ENCODE results near the gene PHACTR4.
A peak's percentile ranks its signal among the peaks of the same experiment; 100 is the strongest.
"Not testable (repeated sequence)": the region's sequence is repeated elsewhere in the genome, so short reads cannot be mapped to it uniquely, and the experiment has no call there.

PHACTR4 gene

DNA sequence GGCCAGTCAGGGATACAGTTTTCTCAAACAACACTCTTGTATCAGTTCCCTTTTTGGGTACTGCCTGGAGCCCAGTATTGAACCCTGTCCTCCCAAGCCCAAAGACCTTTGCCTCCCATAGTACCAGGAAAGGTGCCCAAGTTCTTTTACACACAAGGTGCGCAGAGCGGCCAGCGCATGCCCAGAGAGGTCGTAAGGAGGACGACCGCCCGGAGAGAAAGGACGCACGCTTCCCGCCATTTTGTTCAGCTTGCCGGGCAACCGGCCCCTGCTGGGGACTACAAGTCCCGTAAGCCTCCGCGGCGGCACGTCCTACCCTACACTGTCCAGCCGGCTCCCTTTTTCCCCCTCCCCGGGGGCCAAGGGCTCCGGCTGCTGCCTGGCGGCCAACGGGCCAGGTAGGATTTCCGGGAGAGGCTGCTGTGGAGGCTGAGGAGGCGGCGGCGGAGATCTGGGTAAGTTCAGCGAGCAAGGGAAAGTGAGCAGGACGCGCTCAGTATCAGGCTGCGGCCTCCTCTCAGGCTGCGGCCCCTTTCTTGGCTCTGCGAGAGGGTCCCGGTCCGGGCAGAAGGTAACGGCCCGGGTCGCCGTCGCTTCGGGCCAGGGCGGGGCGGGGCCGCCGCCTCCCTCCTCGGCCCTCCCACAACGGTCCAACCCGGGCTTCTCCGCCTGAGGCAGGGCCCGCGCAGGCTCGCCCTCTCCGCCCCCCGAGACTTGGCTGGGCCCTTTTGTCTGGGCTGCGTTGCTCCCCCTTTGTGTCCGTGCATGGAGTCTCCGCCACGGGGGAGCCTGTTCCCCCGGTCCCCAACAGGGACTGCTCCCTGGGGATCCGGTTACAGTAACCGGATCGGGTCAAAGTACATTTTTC, at the start of gene PHACTR4:
Gene PHACTR4 (plus strand): TSS at position 370 of the 868 bp plus-strand sequence. CDS start 37,708 bp downstream, outside the sequence.
- peak; percentile 96 for DNase-seq (ENCODE audit: low spot score)

DNA sequence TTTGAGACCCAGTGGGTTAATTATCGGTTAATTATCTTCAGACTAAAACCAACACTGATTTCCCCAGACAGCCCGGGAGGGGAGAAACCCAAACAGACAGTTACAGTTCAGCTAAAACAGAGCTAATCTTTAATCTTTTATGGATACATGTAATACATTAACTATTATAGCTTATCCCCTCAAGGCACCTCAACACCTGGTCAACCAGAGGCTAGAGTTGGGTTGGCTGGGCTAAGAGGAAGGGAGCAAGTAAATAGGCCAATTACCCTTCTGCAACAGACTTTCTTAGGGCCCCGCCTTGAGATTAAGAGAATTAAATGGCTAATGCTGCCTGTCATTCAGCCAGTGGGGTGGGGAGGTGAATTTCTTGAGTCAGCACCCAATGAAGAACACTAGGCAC, 47.3 kb upstream of the PHACTR4 start:
- no peak for DNase-seq (ENCODE audit: low spot score)

DNA sequence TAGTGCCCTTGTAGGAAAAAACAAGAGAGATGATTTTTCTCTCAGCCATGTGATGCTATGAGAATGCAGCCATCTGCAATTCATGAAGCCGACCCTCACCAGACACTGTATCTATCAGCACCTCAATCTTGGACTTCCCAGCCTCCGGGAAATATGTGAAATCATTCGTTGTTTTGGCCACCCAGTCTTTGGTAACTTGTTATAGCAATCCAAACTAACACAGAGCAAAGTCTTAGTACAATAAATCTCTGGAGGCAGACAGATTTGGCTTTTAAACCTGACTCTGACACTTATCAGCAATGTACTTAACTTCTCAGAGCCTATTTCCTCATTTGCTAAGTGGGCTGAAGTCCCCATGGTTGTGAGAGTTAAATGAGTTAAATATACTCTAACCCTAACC, 45.8 kb upstream of the PHACTR4 start:
- DNase-seq (ENCODE audit: low spot score), result no peak

DNA sequence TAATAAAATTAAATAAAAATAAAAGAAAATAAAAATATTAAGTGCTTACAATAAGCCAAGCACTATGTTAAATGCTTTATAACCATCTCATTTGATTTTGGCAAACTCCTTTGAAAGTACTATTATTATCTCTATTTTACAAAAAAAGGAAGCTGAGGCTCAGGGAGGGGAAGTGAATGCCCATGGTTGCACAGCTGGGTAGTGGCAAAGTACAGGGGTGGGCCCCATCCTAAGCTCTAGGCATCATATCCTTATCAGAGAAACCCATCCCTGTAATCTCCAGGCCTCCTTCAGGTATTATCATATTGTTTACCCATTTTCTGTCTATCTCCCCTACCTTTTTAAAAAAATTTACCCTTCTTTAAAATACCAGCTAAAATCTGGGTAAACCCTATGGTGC, 43.0 kb upstream of the PHACTR4 start:
- DNase-seq (ENCODE audit: low spot score), result no peak

DNA sequence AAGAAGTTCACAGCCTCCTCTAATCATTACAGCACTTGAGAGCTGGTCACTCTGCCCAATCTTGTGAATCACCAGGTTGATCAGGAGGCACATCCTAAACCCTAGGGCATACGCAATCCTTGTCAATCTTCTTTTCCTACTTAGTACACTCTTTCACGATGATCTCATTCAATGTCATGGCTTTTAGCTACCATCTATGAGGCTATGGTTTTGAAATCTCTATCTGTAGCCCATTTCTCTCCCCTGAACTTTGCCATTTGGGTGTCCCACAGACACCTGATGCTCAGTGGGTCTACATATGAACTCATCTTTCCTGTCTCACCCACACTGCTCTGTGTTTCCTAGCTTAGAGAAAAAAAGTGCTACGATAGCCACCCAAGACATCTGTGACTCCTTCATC, 42.6 kb upstream of the PHACTR4 start:
- no peak for DNase-seq (ENCODE audit: low spot score)

DNA sequence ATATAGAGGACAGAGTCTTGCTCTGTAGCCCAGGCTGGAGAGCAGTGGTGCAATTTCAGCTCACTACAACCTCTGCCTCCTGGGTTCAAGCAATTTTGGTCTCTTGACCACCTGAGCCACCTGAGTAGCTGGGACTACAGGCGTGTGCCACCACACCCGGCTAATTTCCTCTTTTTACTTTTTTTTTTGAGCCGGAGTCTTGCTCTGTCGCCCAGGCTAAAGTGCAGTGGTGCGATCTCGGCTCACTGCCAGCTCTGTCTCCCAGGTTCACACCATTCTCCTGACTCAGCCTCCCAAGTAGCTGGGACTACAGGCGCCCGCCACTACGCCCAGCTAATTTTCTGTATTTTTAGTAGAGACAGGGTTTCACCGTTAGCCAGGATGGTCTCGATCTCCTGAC, 42.1 kb upstream of the PHACTR4 start:
- DNase-seq (ENCODE audit: low spot score), result not testable (repeated sequence)

DNA sequence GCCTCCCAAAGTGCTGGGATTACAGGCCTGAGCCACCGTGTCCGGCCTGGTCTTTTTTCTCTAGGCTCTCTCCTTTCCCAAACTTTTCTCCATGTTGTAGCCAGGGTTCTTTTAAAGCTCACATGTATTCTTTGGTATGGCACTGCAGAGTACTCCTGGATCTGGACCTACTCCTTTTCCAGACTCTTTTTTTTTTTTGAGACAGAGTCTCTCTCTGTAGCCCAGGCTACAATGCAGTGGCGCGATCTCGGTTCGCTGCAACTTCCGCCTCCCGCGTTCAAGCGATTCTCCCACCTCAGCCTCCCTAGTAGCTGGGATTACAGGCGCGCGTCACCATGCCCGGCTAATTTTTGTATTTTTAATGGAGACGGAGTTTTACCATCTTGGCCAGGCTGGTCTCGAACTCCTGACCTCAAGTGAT, 41.3 kb upstream of the PHACTR4 start:
- no peak for DNase-seq (ENCODE audit: low spot score)

DNA sequence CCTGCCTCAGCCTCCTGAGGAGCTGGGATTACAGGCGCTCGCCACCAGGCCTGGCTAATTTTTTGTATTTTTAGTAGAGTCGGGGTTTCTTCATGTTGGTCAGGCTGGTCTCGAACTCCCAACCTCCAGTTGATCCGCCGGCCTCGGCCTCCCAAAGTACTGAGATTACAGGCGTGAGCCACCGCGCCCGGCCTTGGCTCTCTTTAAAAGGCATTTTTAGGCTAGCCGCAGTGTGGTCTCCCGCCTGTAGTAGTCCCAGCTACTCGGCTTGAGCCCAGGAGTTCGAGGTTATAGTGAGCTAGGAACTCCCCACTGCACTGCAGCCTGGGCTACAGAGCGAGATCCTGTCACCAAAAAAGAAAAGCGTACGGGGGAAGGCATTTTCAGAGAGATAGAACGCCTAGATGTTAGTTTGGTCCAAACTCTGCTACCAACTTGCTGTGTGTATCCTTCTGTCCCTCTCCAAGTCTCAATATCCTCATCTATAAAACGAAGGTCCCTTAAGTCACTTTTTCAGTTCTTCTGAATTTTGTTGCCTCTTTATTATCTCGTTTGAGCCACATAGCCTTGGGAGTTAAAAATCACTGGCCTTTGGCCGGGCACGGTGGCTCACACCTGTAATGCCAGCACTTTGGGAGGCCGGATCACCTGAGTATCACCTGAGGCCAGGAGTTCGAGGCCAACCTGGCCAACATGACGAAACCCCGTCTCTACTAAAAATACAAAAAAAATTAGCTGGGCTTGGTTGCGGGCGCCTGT, 40.0 kb upstream of the PHACTR4 start:
- DNase-seq (ENCODE audit: low spot score), result no peak

DNA sequence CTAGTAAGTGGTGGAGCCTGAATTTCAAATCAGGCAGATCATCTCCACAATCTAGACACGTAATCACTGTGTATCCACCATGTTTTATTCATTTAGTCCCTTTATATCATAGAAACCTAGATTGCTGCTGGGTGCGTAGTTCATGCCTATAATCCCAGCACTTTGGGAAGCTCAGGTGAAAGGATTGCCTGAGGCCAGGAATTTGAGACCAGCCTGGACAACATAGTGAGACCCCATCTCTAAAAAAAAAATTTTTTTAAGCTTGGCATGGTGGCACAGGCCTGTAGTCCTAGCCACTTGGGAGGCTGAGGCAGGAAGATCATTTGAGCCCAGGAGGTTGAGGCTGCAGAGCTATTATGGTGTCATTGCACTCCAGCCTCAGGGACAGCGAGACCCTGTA, 30.6 kb upstream of the PHACTR4 start:
- no peak for DNase-seq (ENCODE audit: low spot score)

DNA sequence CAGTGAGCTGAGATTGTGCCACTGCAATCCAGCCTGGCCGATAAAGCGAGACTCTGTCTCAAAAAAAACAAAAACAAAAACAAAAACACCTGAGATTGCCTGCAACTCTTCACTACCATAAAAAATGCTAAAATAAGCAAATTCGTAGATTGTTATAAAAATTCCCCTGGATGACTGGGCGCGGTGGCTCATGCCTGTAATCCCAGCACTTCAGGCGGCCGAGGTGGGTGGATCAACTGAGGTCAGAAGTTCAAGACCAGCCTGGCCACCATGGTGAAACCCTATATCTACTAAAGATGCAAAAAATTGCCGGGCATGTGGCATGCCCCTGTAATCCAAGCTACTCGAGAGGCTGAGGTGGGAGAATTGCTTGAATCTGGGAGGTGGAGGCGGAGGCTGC, 30.0 kb upstream of the PHACTR4 start:
- DNase-seq (ENCODE audit: low spot score), result no peak

DNA sequence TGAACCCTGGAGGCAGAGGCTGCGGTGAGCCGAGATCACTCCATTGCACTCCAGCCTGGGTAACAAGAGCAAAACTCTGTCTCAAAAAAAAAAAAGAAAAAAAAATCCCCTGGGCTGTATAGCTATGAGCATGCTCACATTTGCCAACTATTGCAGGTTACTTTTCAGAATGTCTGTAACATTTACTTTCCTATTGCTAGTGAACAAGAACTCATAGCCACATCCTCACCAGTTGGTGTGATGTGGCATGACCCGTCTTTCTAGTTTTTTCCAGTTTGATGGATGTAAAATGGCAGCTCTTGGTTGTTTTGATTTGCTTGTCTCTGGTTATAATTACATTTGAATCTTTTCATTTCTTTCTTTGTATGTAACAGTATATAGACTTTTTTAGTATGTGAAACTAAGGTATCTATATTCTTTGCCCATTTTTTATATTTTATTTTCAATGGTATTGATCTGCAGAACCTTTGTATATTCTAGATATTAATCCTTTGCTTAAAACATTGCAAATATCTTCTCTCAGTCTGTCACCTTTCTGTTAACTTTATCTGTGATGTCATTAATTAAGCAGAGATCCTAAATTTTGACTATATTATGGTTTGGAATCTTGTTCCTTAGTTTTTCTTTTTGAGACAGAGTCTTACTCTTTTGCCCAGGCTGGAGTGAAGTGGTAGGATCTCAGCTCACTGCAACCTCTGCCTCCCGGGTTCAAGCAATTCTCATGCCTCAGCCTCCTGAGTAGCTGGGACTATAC, 29.1 kb upstream of the PHACTR4 start:
- DNase-seq (ENCODE audit: low spot score), result no peak

DNA sequence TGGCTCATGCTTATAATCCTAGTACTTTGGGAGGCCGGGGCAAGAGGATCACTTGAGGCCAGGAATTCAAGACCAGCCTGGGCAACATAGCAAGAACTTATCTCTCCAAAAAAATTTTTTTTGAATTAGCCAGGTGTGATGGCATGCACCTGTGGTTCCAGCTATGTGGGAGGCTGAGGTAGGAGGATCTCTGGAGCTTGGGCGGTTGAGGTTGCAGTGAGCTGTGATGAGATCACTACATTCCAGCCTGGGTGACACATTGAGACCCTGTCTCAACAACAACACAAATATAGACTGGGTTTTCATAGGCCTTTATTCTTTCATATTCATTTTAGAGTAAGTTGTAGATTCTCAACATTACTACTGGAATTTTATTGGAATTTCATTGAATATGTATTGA, 27.9 kb upstream of the PHACTR4 start:
- DNase-seq (ENCODE audit: low spot score), result peak; percentile 13

DNA sequence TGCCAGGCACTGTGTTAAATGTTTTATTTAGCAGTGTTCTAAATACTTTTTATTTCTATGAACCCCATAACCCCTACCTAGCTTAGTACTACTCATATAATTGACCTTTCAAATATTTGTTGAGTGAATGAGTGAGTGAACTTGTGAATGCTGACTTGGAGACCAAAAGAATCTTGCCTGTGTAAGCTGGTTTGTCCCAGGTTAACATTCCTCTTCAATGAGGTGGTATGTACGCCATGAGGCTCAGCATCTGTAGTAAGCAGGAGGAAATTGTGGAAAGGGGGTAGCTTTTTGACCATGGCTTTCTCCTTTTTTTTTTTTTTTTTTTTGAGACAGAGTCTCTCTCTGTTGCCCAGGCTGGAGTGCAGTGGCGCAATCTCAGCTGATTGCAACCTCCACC, 26.1 kb upstream of the PHACTR4 start:
- peak; percentile 47 for DNase-seq (ENCODE audit: low spot score)

DNA sequence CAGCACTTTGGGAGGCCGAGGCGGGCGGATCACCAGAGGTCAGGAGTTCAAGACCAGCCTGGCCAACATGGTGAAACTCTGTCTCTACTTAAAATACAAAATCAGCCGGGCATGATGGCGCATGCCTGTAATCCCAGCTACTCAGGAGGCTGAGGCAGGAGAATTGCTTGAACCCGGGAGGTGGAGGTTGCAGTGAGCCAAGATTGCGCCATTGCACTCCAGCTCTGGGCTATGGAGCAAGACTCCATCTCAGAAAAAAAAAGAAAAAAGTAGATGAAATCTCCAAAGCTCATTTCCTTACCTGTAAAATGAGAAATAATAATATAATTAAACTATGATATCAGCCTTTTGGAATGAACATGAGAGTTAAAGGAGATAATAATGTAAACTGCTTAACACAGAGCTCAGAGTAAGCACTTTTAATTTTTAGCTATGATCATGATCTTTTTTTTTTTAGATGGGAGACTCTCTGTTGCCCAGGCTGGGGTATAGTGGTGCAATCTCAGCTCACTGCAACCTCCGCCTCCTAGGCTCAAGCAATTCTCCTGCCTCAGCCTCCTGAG, 16.2 kb upstream of the PHACTR4 start:
- not testable (repeated sequence) for DNase-seq (ENCODE audit: low spot score)

DNA sequence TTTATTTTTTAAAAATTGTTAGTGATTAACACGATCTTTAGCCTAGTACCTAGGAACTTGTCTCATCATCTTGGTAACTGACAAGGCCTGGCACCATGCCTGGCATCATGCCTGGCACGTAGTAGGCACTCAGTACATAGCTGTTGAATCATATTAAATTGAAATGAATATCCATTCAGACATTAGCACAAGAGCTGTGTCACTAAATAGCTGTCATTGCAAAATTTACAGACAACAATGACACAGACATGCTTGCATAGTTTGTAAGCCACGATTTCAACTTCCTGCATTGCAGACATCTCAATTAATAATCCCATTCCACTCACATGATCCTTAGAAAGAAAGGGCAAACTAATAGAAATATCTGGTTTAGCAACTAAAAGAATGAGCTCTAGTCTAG, 15.4 kb upstream of the PHACTR4 start:
- DNase-seq (ENCODE audit: low spot score), result peak; percentile 77

DNA sequence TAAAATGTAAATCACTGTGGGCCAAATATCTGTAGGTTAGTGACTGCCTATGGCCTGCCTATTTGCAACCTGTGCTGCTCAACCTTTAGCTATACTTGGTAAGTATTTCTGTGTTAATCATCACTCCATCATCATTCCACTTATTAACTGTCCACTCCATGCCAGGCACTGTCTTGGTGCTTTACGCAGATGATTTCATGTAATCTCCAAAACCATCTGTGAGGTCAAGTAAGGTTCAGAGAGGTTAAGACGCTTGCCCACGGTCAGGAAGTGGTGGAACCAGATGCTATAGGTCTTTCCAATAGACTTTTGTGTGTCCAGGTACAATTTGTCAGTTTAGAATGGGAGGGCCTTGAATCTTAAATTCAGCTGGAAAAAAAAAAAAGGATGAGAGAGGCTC, 10.8 kb upstream of the PHACTR4 start:
- DNase-seq (ENCODE audit: low spot score), result no peak

DNA sequence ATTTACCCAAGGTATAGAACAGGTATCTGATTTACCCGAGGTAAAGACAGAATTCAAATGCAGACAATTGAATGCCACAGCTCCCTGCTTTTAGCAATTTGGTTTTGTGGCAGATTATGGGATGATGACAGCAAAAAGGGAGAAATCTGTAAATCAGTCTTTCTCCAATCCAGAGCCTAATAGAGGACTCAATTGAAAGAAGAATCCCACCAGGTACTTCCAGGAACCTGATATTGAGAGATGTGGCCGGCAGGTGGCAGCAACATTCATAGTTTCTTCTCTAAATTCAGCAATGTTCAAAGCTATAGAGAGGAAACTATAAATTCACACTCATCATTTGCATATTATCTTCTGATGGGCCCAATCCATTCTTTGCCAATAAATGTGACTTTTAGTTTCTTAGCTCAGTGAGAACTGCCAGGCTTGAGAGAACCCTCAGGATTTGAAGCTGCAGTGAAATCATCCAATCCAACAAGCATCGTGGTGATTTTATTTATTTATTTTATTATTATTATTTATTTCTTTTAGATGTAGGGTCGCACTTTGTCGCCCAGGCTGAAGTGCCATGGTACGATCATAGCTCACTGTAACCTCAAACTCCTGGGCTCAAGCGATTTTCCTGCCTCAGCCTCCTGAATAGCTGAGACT, 9.8 kb upstream of the PHACTR4 start:
- peak; percentile 55 for DNase-seq (ENCODE audit: low spot score)

DNA sequence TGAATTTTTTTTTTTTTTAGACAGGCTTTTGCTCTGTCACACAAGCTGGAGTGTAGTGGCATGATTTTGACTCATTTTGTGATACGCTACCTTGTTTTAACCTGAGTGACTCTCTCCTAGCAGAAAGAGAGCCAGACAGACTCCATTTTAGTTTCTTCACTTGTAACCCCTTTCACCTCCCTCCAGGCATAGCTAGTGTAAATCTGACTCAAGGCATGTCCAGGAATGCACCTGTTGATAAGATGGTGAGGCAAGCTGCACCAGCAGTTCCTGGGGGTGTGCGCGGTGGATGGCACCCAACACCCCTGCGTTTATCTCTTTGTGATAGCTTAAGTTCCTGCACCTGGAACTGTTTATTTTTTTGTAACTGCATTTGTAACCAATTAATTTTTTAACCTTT, 4.7 kb upstream of the PHACTR4 start:
- no peak for DNase-seq (ENCODE audit: low spot score)

DNA sequence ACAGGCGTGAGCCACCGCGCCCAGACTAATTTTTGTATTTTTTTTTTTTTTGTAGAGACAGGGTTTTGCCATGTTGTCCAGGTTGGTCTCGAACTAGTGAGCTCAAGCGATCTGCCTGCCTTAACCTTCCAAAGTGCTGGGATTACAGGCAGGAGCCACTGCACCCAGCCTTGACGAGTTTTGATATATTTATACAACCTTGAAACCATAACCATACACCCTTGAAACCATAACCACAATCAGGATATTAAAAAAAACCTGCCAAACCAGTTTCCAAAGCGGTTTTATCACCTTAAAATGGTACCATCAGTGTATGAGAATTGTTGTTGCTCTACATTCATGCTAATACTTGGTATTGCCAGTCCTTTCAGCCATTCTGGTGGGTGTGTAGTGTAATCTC, 3.7 kb upstream of the PHACTR4 start:
- DNase-seq (ENCODE audit: low spot score), result no peak

DNA sequence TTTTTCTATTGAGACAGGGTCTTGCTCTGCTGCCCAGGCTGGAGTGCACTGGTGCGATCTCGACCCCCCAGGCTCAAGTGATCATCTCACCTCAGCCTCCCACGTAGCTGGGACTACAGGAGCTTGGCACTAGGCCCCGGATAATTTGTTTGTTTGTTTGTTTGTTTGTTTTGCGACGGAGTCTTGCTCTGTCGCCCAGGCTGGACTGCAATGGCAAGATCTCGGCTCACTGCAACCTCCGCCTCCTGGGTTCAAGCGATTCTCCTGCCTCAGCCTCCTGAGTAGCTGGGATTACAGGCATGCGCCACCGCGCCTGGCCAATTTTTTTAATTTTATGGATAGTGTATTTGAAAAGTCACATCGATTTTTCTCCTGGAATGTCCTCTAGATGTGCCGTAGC, 932 bp upstream of the PHACTR4 start:
- DNase-seq (ENCODE audit: low spot score), result not testable (repeated sequence)

DNA sequence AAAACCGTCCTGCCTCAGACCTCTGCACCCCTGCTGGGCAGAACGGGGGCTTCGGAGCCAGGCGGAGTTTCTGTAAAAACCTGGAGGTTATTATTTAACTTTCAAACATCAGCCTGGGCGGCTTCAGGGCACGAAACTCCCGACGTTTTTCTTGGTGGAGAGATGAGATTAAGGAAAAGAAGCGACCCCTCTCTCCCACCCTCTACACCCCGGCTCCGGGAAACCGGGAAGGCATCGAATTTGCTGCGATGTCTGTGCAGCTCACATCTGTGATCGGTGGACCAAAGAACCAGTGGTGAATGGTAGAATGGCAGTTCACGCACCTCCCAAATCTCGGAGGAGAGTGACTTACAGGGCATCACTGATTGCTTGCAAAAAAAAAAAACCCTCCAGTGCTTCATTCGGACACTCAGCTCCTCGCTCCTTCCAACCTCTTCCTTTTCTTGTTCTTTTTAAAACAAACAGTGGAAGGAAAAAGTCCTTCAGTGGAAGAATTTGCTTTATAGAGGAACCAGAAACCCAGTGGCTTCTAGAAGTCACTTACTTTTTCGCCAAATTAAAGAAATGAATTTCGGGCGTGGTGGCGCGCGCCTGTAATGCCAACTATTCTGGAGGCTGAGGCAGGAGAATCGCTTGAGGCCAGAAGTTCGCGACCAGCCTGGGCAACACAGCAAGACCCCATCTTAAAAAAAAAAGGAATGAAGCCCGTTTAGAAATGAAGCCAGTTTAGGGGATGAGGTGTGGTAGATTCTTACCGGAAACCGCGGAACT, 884 bp downstream of the PHACTR4 start:
- peak; percentile 68 for DNase-seq (ENCODE audit: low spot score)

Measured in hepatic stellate cell (primary cell).